Measurements from ENCODE around the gene AGAP6.
"Not testable (repeated sequence)": the region's sequence is repeated elsewhere in the genome, so short reads cannot be mapped to it uniquely, and the experiment has no call there.

AGAP6 gene

GRCh38 chr10:49988376-49988775 lies at the start of gene AGAP6:
Gene AGAP6 (plus strand): TSS chr10:49988406. CDS start chr10:49988716, 310 bp downstream.
- not testable (repeated sequence) for DNase-seq (ENCODE audit: low spot score)

- peak; percentile 89 for DNase-seq (ENCODE audit: low spot score)
Observed at GRCh38 chr10:49941447-49942338, 46.5 kb upstream of the AGAP6 start, which contains the start of the genes PARG and TIMM23B. Gene PARG (minus strand): TSS chr10:49942027. CDS start chr10:49941725, 302 bp downstream. Gene TIMM23B (plus strand): TSS chr10:49942053. CDS start chr10:49942195, 142 bp downstream.

- DNase-seq (ENCODE audit: low spot score), result peak; percentile 50
Observed at GRCh38 chr10:49942339-49942705, 45.9 kb upstream of the AGAP6 start.

- DNase-seq (ENCODE audit: low spot score), result not testable (repeated sequence)
Observed at GRCh38 chr10:49943607-49944006, 44.6 kb upstream of the AGAP6 start.

GRCh38 chr10:49948142-49948541 lies 40.1 kb upstream of the AGAP6 start:
- DNase-seq (ENCODE audit: low spot score), result not testable (repeated sequence)

- not testable (repeated sequence) for DNase-seq (ENCODE audit: low spot score)
Observed at GRCh38 chr10:49948737-49949136, 39.5 kb upstream of the AGAP6 start.

GRCh38 chr10:49952006-49952405 lies 36.2 kb upstream of the AGAP6 start:
- DNase-seq (ENCODE audit: low spot score), result not testable (repeated sequence)

- peak; percentile 21 for DNase-seq (ENCODE audit: low spot score)
Observed at GRCh38 chr10:49953122-49953521, 35.1 kb upstream of the AGAP6 start.

- not testable (repeated sequence) for DNase-seq (ENCODE audit: low spot score)
Observed at GRCh38 chr10:49970331-49970857, 17.8 kb upstream of the AGAP6 start.

- DNase-seq (ENCODE audit: low spot score), result not testable (repeated sequence)
Observed at GRCh38 chr10:49971466-49971865, 16.7 kb upstream of the AGAP6 start.

- not testable (repeated sequence) for DNase-seq (ENCODE audit: low spot score)
Observed at GRCh38 chr10:49972094-49972493, 16.1 kb upstream of the AGAP6 start.

- DNase-seq (ENCODE audit: low spot score), result not testable (repeated sequence)
Observed at GRCh38 chr10:49977756-49978155, 10.4 kb upstream of the AGAP6 start.

- not testable (repeated sequence) for DNase-seq (ENCODE audit: low spot score)
Observed at GRCh38 chr10:49987207-49987606, 999 bp upstream of the AGAP6 start.

- DNase-seq (ENCODE audit: low spot score), result not testable (repeated sequence)
Observed at GRCh38 chr10:49995321-49995720, 7.1 kb downstream of the AGAP6 start.

- not testable (repeated sequence) for DNase-seq (ENCODE audit: low spot score)
Observed at GRCh38 chr10:50014024-50014423, 25.8 kb downstream of the AGAP6 start.

- DNase-seq (ENCODE audit: low spot score), result not testable (repeated sequence)
Observed at GRCh38 chr10:50015596-50016220, 27.5 kb downstream of the AGAP6 start.

GRCh38 chr10:50016926-50017325 lies 28.7 kb downstream of the AGAP6 start:
- DNase-seq (ENCODE audit: low spot score), result not testable (repeated sequence)

- DNase-seq (ENCODE audit: low spot score), result not testable (repeated sequence)
Observed at GRCh38 chr10:50017646-50018045, 29.4 kb downstream of the AGAP6 start.

GRCh38 chr10:50019279-50019678 lies 31.1 kb downstream of the AGAP6 start:
- DNase-seq (ENCODE audit: low spot score), result not testable (repeated sequence)

- not testable (repeated sequence) for DNase-seq (ENCODE audit: low spot score)
Observed at GRCh38 chr10:50020451-50021024, 32.3 kb downstream of the AGAP6 start.

GRCh38 chr10:50021646-50022045 lies 33.4 kb downstream of the AGAP6 start:
- DNase-seq (ENCODE audit: low spot score), result no peak

GRCh38 chr10:50024716-50025383 lies 36.6 kb downstream of the AGAP6 start:
- not testable (repeated sequence) for DNase-seq (ENCODE audit: low spot score)
